Iris pigment epithelial cell (primary cell): ENCODE data around the gene OXCT1.
"Not testable (repeated sequence)": the region's sequence is repeated elsewhere in the genome, so short reads cannot be mapped to it uniquely, and the experiment has no call there.

Experiments
- DNase-seq: peaks from one replicate; pipeline ENCODE4 v3.0.0-alpha.2; 2011; ENCODE audit warnings: low read depth

OXCT1 gene

DNA sequence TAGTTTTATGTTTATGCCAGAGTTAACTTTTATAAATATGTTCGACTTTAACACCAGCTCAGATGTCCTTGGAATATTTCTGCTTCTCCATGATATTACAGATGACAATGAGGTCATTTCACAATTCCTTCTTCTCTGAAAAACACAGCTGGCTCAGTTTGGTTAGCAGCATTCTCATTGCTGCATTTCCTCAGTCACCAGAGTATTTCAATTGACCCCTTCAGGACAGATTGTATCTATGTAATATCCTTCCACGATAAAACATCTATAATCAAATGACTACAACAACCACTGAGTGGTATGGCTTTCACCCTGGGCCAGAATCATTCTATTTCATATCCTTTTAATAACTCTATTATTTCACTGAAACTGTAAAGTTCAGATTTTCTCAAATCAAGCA, 148.7 kb downstream of the OXCT1 start:
- DNase-seq: peak; percentile 1

DNA sequence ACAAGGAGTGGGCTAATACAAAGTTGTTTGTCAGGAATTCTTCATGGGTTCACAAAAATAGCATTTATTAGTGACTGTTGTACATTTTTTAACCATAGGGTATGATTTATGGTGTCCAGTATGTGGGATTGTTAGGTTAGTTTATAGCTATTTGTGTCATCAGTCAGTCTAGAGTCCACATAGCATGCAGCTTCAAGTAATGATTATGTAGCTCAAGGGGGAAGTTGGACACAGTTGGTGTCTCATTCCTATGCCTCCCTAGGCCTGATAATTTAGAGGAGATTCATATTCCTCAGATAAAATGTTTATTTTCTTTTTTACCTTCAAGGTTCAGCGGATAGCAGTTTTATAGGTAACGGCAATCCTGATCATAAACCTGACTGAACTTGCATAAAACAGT, 153.8 kb downstream of the OXCT1 start:
- no peak for DNase-seq

DNA sequence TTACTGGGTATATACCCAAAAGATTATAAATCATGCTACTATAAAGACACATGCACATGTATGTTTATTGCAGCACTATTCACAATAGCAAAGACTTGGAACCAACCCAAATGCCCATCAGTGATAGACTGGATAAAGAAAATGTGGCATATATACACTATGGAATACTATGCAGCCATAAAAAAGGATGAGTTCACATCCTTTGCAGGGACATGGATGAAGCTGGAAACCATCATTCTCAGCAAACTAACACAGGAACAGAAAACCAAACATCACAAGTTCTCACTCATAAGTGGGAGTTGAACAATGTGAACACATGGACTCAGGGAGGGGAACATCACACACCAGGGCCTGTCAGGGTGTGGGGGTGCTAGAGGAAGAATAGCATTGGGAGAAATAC, 155.8 kb downstream of the OXCT1 start:
- DNase-seq: not testable (repeated sequence)

DNA sequence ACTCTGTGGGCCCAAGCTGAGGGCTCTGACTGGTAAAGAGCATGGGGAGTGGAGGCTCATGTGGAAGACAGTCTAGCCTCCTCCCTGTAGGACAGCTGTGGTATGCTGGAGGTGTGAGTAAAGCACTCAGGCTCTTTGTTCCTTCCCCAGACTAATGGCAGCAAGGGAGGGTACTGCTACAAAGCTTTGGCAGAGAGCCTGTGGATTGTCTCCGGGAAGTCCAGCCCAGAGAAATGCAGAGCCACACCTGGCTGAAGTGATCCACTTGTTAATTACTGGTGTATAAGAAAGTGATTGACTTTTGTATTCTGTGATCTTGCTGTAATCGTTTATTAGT, 161.7 kb downstream of the OXCT1 start:
- no peak for DNase-seq

DNA sequence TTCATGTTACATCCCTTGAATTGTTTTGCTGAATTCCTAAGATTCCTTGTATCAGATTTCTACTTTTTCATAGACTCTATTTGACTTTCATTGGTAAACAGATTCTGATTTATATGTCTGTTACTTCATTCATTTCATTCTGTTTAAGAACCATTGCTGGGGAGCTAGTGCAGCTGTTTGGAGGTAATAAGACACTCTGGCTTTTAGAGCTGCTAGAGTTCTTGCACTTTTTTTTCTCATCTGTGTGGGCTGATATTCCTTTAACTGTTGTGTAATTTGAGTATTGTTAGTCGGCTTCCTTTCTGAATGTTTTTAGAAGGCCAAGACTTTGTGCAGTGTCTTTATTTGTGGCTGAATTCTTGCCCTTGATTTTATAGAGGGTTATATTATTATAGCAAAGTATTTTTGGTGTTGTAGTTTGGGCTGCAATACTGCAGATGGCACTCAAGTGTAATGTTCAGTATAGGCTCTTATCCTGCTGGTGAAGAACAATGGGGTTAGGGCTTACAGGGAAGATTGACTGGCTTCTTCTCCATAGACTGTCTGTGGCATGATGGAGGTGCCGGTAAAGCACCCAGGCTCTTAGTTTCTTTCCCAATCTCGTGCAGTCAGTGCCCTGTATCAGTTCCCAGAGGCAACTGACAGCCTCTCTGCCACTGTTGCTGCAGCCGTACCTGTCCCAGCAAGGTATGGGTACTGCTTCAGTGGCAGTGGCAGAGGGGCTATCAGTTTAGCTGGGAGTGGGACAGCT, 162.2 kb downstream of the OXCT1 start:
- peak; percentile 74 for DNase-seq

DNA sequence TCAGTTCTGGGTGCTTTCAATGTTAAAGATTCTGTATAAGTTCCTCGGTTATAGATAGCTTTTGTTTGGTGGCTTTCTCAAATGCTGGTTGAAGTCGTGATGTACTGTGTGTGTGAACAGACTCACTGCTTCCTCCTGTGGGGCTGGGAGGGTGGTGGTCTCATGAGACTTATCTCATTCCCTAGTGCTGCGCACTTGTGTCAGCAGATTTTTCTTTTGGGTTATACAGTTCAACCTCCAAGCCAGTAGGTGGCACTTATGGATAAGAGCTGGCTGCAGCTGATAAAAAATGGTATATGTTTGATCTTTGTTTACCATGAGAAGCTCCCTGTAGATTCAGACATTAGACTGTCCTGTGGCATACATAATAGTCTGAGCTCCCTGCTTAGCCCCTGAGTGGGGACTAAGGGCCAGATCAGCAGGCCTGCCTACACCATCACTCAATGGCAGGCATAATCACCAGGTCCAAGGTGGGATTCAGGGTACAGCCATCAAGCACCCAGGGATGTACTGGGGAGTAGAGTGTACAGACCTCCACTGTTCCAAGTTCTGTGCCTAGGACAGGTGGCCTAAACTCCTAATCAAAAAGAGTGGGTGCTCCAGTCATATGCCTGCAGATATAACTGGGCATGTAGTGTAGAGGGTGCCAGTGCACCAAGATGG, 174.2 kb downstream of the OXCT1 start:
- peak; percentile 15 for DNase-seq

DNA sequence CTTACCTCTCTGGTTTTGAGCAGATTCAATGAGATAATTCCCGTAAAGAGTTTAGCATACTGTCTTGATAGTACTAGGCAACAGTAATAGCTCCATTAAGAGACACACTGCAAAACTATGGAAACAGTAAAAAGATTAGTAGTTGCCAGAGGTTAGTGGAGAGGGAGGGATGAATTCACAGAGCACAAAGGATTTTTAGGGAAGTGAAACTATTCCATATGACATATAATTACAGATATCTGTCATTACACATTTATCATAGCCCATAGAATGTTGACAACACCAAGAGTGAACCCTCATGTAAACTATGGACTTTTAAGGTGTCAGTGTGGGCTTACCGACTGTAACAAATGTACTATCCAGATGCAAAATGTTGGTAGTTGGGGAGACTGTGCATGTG, 183.5 kb downstream of the OXCT1 start:
- no peak for DNase-seq

DNA sequence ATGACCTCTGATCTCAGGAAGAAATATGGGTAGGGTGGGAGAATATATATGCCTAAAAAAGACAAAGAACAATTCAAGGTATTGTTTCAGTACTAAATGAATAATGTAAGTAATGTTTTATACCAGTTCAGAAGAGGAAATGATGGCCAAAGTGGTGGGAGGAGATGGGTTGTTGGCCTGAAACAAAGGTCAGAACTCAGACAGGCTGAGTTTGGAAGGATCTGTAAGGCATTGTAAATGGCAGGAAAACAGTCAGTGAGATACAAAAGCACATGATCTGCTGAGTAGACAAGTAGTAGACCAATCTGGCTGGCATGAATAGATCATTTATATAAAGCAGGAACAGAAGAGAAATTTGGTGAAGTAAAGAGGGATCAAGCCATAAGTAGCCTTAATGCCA, 184.0 kb downstream of the OXCT1 start:
- DNase-seq: no peak

DNA sequence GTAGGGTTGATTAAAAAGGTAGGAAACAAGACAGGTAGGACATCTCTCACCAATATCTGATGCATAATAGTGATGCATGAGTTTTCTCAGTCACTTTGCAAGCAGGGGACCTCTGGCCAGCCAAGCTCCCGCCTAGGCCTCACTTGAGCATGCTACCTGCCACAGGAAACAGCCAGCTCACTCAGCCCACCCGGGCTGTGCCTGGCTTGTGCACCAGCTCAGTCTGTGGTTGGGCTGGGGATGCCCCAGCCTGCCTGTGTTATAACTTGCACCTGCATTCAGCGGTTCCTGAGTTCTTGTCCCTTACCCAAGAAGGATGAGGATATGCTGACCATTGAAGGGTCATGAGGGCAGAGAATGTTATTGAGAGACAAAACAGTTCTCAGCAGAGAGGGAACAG, 187.0 kb downstream of the OXCT1 start:
- no peak for DNase-seq

DNA sequence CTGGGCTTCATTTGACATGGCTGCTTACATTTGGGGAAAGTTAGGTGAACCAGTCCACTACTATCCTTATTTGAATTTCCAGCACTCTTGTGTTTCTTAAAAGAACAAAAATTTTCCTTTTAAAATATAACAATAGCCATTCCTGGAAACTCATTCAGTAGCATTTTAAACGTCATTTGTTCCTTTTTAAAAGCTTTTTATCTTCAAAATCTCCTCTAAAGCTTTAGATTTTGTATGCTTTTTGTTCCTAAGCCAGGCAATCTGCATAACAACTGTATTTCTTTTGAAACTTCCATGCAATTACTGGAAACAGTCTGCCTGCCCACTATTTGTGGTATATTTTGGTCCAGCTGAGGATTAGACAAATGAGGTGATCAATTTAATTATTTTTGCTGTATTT, 187.6 kb downstream of the OXCT1 start:
- DNase-seq: no peak

DNA sequence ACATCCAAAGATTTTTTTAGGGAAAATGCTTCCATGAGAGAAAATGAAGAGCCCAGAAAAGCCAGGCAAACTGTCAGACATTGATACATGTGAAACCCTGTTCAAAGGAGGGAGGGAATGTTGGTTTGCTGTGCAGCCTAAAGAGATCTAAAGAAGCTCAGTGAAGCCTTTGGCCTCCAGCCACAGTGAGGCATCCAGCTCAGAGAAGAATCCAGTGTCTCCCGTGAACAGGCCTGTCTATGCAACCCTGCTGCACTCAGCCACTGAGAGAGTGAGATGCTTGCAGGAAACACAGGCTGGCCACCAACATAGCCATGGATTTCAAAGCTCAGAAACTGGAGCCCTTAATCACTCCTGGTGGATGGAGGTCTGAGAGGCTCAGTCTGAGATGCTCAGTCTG, 188.4 kb downstream of the OXCT1 start:
- DNase-seq: no peak
